Mesodermal cell (in vitro differentiated cells): ENCODE data around the gene OR6B3.
"Not testable (repeated sequence)": the region's sequence is repeated elsewhere in the genome, so short reads cannot be mapped to it uniquely, and the experiment has no call there.

Source experiments
- H3K27ac ChIP-seq: 2 replicates; pipeline ENCODE4 v1.7.0; 2013; ENCODE audit warnings: mild to moderate bottlenecking, low read depth, low read length, moderate library complexity; ENCODE audit not compliant: severe bottlenecking
- H3K36me3 ChIP-seq: 2 replicates; pipeline ENCODE4 v1.7.1; 2013; ENCODE audit warnings: mild to moderate bottlenecking, low read length, moderate library complexity; ENCODE audit not compliant: control insufficient read depth, insufficient read depth
- H3K4me1 ChIP-seq: one replicate; pipeline ENCODE4 v1.7.1; 2013; ENCODE audit warnings: mild to moderate bottlenecking, low read length; ENCODE audit not compliant: insufficient read depth, control insufficient read depth, poor library complexity, severe bottlenecking
- H3K4me3 ChIP-seq: 2 replicates; pipeline ENCODE4 v1.7.0; 2013; ENCODE audit warnings: low read length, control low read depth, mild to moderate bottlenecking; ENCODE audit not compliant: insufficient read depth, poor library complexity, severe bottlenecking; ENCODE audit errors: extremely low read depth
- H3K9me3 ChIP-seq: 2 replicates; pipeline ENCODE4 v1.7.1; 2013; ENCODE audit warnings: mild to moderate bottlenecking, low read length, moderate library complexity; ENCODE audit not compliant: control insufficient read depth
- WGBS, 2 experiments: methylation state at CpG; one replicate each; pipeline ENCODE4 v1.1.5; 2013; ENCODE audit warnings: missing lambda C conversion rate in 2 of 2; ENCODE audit not compliant: insufficient coverage in 2 of 2; 5-methylcytosine and 5-hydroxymethylcytosine counted together

Gene OR6B3

GRCh38 chr2:240044096-240044495 is 9.2 kb downstream of the OR6B3 start:
- not testable (repeated sequence) for H3K27ac ChIP-seq, H3K4me1 ChIP-seq, H3K9me3 ChIP-seq, H3K36me3 ChIP-seq, H3K4me3 ChIP-seq
- no CpG with 5 or more reads among the region's 2 CpGs for WGBS, 2 experiments

GRCh38 chr2:240043279-240043989 is 9.9 kb downstream of the OR6B3 start:
- no peak overlapping the region for H3K27ac ChIP-seq
- 71 to 89% methylated on average over 12 to 19 of the region's 21 CpGs for WGBS, 2 experiments

GRCh38 chr2:240042740-240043139 is 10.6 kb downstream of the OR6B3 start:
- Histone ChIP-seq H3K9me3 (no peaks in the 10 kb centered on the region), H3K36me3 (no peaks in the 10 kb centered on the region), H3K4me1 (no peaks in the 10 kb centered on the region), H3K27ac (no peak overlapping the region), H3K4me3 (no peak overlapping the region)
- WGBS, 2 experiments, result 84 to 85% methylated on average over 11 of the region's 11 CpGs

More at GRCh38 chr2:240043279-240043989, 9.9 kb downstream of the OR6B3 start:
- H3K36me3 ChIP-seq, result no peaks in the 10 kb centered on the region
- no peaks in the 10 kb centered on the region for H3K9me3 ChIP-seq
- no peaks in the 10 kb centered on the region for H3K4me1 ChIP-seq
- H3K4me3 ChIP-seq, result no peak overlapping the region

- Histone ChIP-seq H3K36me3 (no peaks in the 10 kb centered on the region), H3K4me3 (no peak overlapping the region), H3K4me1 (no peaks in the 10 kb centered on the region), H3K27ac (no peak overlapping the region), H3K9me3 (no peaks in the 10 kb centered on the region)
- 87 to 100% methylated on average over 1 to 5 of the region's 6 CpGs for WGBS, 2 experiments
Measured at GRCh38 chr2:240041363-240041762, 12.0 kb downstream of the OR6B3 start.

GRCh38 chr2:240037358-240037757 is 16.0 kb downstream of the OR6B3 start:
- Histone ChIP-seq H3K9me3 (no peaks in the 10 kb centered on the region), H3K4me1 (no peaks in the 10 kb centered on the region), H3K4me3 (no peak overlapping the region), H3K27ac (no peak overlapping the region), H3K36me3 (no peaks in the 10 kb centered on the region)

GRCh38 chr2:240033330-240033678 is 20.0 kb downstream of the OR6B3 start:
- WGBS, 2 experiments, result 78 to 92% methylated on average over 2 to 3 of the region's 5 CpGs
- Histone ChIP-seq H3K27ac (no peak overlapping the region), H3K9me3 (no peaks in the 10 kb centered on the region)

GRCh38 chr2:240032406-240033329 is 20.7 kb downstream of the OR6B3 start:
- WGBS, 2 experiments, result 82 to 93% methylated on average over 12 to 13 of the region's 14 CpGs
- H3K36me3 ChIP-seq, result no peaks in the 10 kb centered on the region
- no peak overlapping the region for H3K4me3 ChIP-seq
- no peaks in the 10 kb centered on the region for H3K4me1 ChIP-seq
- H3K27ac ChIP-seq, result no peak overlapping the region
- no peaks in the 10 kb centered on the region for H3K9me3 ChIP-seq

More at GRCh38 chr2:240033330-240033678, 20.0 kb downstream of the OR6B3 start:
- Histone ChIP-seq H3K4me1 (no peaks in the 10 kb centered on the region), H3K36me3 (no peaks in the 10 kb centered on the region), H3K4me3 (no peak overlapping the region)

- H3K4me3 ChIP-seq, result no peak within 1 kb of the TSS
- no peaks in the 10 kb centered on the region for H3K9me3 ChIP-seq
- no peak within 1 kb of the TSS for H3K27ac ChIP-seq
- no peaks in the 10 kb centered on the region for H3K4me1 ChIP-seq
- WGBS, 2 experiments, result 66 to 68% methylated on average over 6 of the region's 6 CpGs
- H3K36me3 ChIP-seq, result no peaks in the 10 kb centered on the region
Measured at GRCh38 chr2:240030379-240031094, 22.8 kb downstream of the OR6B3 start, which contains the start of gene OR6B2. Gene OR6B2 (minus strand): TSS chr2:240030429. CDS start chr2:240030429, 0 bp downstream.

- Histone ChIP-seq H3K4me3 (peak overlapping the region; percentile 61), H3K9me3 (no peaks in the 10 kb centered on the region), H3K36me3 (peaks cover 17% of the 10 kb centered on the region), H3K27ac (no peak overlapping the region), H3K4me1 (peaks cover 8% of the 10 kb centered on the region)
- 2 to 3% methylated on average over 14 to 17 of the region's 22 CpGs for WGBS, 2 experiments
Measured at GRCh38 chr2:240024766-240025165, 28.6 kb downstream of the OR6B3 start.

- no peak overlapping the region for H3K27ac ChIP-seq
- H3K36me3 ChIP-seq, result peaks cover 24% of the 10 kb centered on the region
- H3K9me3 ChIP-seq, result no peaks in the 10 kb centered on the region
- peak overlapping the region; percentile 61 for H3K4me3 ChIP-seq
- peaks cover 8% of the 10 kb centered on the region for H3K4me1 ChIP-seq
- 88 to 94% methylated on average over 4 to 5 of the region's 9 CpGs for WGBS, 2 experiments
Measured at GRCh38 chr2:240023792-240024191, 29.5 kb downstream of the OR6B3 start.
